ENCODE results near the gene TUBB4B.

The TUBB4B gene

DNA sequence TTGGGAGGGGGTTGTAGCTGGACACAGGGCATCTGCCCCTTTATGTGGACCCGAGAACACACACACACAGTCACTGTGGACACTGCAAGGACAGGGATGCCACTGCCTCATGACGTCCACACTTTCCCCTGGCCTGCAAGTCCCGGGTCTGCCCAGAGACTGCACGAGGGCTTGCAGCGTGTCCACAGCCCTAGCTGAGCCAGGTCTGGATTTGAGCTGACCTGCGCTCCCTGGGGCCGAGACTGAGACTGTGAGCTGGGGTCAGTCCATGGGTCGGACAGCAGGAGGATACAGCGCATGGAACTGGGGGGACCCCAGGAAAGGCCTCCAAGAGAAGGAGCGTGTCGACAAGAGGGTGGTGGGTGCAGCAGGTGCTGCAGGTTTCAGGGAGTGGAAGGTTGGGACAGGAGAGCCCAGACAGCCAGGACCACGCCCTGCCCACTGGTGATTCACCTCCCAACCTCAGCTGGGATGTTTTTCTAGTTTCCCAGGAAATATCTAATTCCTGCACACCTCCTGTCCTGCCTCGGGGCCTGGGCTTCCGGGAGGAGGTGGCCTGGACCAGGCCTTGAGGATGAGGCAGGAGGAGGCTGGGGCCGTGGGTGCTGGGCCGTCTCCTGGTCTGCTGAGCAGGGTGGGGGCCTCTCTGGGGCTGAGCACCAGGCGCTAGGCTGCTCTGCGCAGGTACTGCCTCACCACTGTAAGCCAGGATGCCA is 14.6 kb upstream of the TUBB4B start:
- DNase-seq, result no peak

DNA sequence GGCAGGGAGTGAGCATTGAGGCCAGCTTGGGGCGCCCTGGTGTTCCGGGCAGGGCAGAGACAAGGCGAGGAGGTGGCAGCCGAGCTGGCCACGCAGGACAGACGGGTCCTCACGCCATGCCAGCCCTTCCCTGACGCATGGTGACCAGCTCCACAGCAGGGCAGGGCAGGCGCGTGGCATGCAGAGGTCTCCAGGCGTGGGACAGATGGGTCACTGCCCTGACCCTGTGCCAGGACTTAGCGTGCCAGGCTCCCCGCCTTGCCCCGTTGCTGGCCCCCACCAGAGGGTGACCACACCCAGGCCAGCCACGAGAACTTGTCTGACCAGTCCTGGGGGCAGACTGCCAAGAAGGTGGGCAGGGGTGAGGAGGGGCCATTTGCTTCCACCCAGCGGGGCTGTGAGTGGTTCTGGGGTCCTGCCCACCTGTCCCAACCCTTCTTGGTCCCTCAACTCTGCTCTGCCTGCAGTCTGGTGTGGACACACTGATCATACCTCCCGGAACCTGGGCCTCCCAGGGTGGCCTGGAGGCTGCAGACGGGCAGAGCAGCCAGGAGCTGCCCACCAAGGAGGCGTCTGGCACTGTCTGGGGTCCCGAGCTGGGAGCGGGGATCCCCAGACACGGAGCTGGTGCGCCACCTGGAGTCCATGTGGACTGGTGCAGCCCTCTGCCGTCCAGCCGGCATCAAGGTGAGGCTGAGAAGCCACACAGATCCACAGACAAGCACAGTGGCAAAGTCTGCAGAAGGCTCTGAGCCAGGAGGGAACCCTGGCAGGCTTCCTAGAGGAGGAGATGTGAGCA is 13.8 kb upstream of the TUBB4B start, which contains the start of gene RNF224:
Gene RNF224 (plus strand): TSS at position 449 of the 799 bp plus-strand sequence. CDS start 834 bp downstream, outside the sequence.
- peak; percentile 68 for DNase-seq

- DNase-seq, result no peak
Measured at GRCh38 chr9:137227853-137228505, 13.1 kb upstream of the TUBB4B start.

- DNase-seq, result no peak
Measured at GRCh38 chr9:137228506-137228967, 12.6 kb upstream of the TUBB4B start.

DNA sequence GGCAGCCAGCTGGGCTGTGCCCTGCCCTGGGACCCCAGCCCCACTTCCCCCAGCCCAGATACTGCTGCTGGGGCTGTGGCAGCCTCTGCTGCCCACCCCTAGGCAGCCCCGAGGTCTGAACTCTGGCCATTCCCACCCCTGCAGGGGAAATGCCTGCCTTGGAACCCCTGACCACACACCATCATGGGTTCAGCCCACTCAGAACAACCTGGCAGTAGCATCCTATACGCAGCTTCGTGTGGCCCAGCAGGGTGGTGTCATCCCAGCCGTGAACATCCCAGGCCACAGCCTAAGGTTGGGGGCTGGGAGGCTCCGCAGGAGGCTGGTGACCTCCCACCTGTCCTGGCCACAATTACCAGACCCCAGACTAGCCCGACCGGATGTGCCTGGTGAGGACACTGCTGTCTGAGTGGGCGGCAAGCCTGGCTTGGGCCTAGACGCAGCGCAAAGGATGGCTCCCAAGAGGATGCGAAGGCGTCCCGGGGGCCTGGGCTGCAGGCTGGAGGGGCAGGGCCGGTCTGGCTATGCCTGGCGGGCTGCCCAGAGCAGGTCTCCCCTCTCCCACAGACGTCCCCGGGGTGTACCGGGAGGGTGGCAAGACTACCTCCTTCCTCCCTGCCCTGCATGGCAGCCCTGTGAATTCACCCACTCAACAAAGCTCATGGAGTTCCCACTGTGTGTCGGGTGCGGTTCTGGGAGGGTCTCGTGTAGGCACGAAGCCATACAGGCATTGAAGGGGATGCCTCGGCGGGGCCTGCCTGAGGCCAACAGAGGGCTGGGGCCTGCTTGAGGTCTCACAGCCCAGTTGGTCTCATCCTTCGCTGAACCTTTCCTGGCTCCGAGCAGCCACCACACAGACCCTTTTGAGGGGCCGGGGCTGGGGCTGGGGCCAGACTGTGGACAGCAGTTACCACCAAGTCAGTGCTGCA is 11.9 kb upstream of the TUBB4B start:
- no peak for DNase-seq

DNA sequence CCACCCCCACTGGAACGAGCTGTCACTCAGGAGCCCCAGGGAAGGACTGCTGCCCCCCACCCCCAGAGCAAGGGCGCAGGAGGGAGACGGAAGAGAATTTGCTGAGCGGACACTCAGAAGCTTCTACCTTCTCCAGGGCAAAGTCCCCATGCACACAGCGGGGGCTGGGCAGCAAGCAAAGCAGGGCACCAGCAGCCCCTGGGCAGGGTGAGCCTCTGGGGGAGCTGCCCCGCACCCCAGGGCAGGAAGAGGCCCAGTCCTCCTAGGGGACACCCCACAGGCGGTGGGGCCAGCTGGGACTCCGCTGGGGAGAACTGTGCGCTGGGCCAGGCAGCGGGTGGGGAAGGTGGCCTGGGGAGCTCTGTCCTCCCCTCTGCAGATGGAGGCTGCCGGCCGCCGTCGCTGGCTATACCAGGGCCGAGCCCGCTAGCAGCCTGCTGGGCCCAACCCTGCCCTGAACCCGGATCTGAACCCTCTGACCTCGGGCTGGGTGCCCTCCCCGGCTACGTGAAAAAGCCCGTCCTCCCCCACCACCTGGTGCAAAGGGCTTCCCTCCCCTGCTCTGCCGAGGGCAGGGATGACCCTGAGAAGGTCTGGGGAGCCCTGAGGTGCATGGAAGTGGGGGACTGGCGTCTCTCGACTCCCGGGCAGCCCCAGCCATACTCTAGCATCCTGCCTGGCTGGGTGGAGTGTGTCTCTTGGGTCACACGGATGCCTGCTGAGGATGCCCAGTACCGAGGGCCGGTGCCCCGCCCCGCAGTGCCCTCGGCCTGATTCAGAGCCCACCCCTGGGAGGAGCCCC is 11.0 kb upstream of the TUBB4B start:
- DNase-seq, result no peak

DNA sequence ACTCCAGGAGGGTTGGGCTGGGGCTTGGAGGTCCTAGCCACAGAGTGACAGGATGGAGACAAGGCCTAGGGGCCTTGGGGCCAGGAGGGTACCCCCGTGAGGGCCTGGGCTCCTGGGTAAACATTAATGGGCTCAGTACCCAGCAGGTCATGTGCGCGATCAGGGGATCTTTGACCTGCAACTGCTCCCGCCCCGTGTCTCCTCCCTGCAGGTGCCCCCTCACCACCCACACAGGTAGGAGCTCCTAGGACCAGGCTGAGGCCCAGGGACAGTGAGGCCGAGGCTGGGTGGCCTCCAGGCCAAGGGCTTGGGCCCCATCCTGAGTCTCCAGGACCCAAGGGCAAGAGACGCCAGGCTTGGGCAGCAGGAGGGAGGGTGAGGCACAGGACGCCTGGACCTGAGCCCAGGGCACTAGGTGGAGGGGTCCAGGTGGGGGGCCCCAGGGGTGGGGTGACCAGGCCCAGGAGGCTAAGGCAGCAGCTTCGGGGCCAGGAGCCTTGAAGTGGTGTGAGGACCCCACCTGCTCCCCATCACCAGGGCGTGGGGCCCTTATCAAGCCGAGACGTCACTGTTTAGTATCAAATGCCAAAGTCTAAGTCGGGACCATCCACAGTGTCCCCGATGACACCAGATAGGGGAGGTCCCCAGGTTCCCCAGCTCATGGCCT is 10.2 kb upstream of the TUBB4B start, which contains the start of gene SLC34A3:
Gene SLC34A3 (plus strand): TSS at position 197 of the 667 bp plus-strand sequence. CDS start 802 bp downstream, outside the sequence.
- no peak for DNase-seq

GRCh38 chr9:137231372-137232039 is 9.6 kb upstream of the TUBB4B start:
- DNase-seq, result no peak

DNA sequence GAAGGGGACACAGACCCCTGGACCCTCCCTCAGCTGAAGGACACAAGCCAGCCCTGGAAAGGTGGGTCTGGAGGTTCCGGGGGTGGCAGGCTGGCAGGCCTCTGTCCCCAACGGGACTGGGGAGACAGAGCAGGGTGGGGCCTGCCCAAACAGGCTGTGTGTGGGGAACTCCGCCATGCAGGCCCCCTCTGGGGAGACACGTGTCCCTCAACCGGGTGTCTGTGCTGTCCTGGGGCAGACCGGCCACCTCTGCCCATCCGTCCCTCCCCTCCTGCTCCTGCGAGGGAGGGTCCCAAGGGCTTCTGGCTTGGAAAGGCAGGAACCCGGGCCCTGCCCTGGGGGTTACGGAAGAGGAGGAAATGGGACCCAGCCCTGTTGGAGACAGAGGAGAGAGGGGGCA is 9.0 kb upstream of the TUBB4B start:
- no peak for DNase-seq

- DNase-seq, result no peak
Measured at GRCh38 chr9:137232510-137232909, 8.6 kb upstream of the TUBB4B start.

GRCh38 chr9:137233143-137233980 is 7.7 kb upstream of the TUBB4B start:
- DNase-seq, result no peak

DNA sequence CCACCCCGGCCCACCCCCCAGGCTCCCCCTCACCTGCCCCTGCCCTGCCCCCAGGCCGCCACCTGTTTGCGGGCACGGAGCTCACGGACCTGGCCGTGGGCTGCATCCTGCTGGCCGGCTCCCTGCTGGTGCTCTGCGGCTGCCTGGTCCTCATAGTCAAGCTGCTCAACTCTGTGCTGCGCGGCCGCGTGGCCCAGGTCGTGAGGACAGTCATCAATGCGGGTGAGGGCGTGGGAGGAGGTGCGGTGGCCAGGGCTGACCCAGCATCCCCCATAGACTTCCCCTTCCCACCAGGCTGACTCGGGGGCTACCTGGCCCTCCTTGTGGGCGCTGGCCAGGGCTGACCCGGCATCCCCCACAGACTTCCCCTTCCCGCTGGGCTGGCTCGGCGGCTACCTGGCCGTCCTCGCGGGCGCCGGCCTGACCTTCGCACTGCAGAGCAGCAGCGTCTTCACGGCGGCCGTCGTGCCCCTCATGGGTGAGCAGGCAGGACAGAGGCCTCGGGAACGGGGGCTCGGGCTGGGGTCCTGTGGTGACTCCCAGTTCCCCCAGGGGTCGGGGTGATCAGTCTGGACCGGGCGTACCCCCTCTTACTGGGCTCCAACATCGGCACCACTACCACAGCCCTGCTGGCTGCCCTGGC is 6.9 kb upstream of the TUBB4B start:
- DNase-seq, result no peak

GRCh38 chr9:137234758-137235423 is 6.2 kb upstream of the TUBB4B start:
- DNase-seq, result no peak

DNA sequence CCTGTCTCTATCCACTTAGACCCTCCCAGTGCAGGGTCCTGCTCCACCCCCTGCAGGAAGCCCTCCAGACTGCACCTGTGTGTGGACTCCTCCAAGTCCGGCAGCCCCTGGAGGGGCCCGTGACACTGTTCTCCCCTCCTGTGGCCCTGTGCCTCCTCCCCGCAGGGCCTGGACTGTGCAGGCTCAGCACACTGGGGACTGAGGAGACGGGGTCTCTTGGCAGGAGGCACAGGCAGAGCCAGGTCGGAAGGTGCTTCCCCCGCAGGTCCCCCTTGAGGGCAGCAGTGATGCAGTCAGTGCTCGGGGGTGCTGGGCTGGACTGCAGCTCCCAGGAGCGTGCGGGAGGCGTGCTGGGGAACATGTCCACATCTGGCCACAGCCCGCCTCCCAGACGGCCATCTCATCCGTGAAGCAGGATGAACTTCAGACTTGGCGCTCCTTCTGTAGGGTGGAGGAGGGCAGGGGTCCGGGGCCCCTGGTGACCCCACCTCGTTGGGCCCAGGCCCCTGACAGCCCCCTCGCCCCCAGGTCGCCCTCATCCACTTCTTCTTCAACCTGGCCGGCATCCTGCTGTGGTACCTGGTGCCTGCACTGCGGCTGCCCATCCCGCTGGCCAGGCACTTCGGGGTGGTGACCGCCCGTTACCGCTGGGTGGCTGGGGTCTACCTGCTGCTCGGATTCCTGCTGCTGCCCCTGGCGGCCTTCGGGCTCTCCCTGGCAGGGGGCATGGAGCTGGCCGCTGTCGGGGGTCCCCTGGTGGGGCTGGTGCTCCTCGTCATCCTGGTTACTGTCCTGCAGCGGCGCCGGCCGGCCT is 5.5 kb upstream of the TUBB4B start:
- no peak for DNase-seq

DNA sequence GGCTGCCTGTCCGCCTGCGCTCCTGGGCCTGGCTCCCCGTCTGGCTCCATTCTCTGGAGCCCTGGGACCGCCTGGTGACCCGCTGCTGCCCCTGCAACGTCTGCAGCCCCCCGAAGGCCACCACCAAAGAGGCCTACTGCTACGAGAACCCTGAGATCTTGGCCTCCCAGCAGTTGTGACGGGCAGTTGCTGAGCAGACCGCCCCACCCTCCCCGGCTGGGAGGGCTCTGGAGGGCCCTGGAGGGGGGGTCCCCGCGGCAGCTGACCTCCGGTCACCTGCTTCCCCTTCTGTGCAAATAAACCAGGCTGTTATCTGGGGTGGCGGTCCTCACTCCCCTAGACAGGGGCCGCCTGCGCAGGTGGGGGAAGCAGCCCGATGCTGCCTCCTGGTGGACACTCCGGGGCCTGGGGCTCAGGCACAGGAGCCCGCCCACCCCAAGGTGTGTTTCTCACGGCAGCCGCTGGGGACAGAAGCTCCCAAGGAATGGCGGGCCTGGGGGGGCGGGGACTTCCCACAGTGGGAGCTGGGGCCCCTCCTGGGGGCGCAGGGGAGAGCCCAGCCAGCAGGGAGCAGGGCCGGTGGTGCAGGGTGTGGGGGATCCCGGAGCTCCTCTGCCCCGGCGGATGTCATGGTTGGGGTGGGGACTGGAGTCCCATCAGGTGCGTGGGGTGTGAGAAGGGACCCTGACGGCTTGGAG is 4.7 kb upstream of the TUBB4B start:
- peak; percentile 89 for DNase-seq

DNA sequence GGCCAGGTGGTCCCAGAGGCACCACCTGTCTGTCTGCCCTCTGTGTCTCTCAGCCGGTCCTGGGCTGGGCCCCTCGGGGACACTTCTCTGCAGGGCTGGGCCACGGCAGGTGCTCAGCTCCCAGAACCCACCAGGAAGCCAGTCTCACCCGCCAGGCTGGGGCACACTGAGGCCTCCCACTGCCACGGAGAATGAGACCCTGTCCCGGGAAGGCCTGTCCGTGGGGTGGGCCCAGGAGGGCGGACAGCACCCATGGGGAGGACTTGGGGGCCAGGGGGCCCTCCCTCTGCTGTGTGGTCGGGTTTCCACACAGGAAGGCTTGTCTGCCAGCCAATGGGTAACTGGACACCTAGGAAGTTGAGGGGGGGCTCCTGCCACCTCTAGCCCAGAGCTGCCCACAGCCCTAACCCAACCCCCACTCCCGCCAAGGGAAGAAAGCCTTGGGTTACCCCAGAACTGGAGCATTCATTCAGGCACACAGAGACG is 4.1 kb upstream of the TUBB4B start:
- no peak for DNase-seq

Data from stimulated activated naive CD4-positive, alpha-beta T cell treated with Interleukin-2 at 50 U/mL for 16 hours (primary cell).